Heart right ventricle (tissue), 16 donors: ENCODE results near the gene DNMT3A. TPM values are rescaled to one million over a fixed set of nuclear protein-coding genes. Genes with fewer than 3 reads are reported as not detected.

Source experiments
- ATAC-seq, 8 donors: fragments of 200-7000 bp; cut with Tn5 transposase; one replicate each; pipeline ENCODE4 v1.9.1; 2020; ENCODE audit warnings: mild to moderate bottlenecking in 8 of 8, moderate library complexity in 8 of 8, moderate number of reproducible peaks in 1 of 8
- DNase-seq, 2 donors: peaks; one replicate each; pipeline ENCODE4 v3.0.0-alpha.2; 2020
- H3K27ac ChIP-seq, 10 donors: fragments of 200-600 bp; sonication (generic) in 2 of 10; one replicate each; pipeline versions ENCODE4 v1.5.0 to v1.8.0; 2020 to 2022; ENCODE audit warnings: mild to moderate bottlenecking in 3 of 10
- H3K27me3 ChIP-seq, 7 donors: fragments of 200-600 bp; one replicate each; pipeline ENCODE4 v1.8.0; 2021 to 2022; ENCODE audit warnings: mild to moderate bottlenecking in 2 of 7
- H3K36me3 ChIP-seq, 9 donors: fragments of 200-600 bp; sonication (generic) in 1 of 9; one replicate each; pipeline versions ENCODE4 v1.5.0 to v1.8.0; 2020 to 2022; ENCODE audit warnings: mild to moderate bottlenecking in 2 of 9
- H3K4me1 ChIP-seq, 9 donors: fragments of 200-600 bp; sonication (generic) in 1 of 9; one replicate each; pipeline versions ENCODE4 v1.5.0 to v1.8.0; 2020 to 2022; ENCODE audit warnings: mild to moderate bottlenecking in 4 of 9
- H3K4me3 ChIP-seq, 10 donors: fragments of 200-600 bp; sonication (generic) in 2 of 10; one replicate each; pipeline versions ENCODE4 v1.5.0 to v1.8.0; 2020 to 2022; ENCODE audit warnings: mild to moderate bottlenecking in 7 of 10, moderate library complexity in 2 of 10
- H3K9me3 ChIP-seq, 11 donors: fragments of 200-600 bp in 10 of 11; sonication (generic) in 2 of 11; one replicate each; pipeline versions ENCODE4 v1.5.0 to v1.8.0; 2013 to 2022; ENCODE audit warnings: mild to moderate bottlenecking in 2 of 11, control low read depth in 1 of 11, moderate library complexity in 1 of 11
- WGBS, 2 donors: extraction: QIAGEN DNeasy Blood & Tissue Kit; methylation state at CpG; one replicate each; pipeline ENCODE4 v1.1.7; 2013; ENCODE audit warnings: inconsistent platforms in 1 of 2; 5-methylcytosine and 5-hydroxymethylcytosine counted together
- intact Hi-C, 10 donors: fragments of 100-400 bp; cut with DNase I; formaldehyde crosslinking; loops; one replicate each; pipeline versions ENCODE4 v1.11.1 to v1.14.2; 2022
- polyA plus RNA-seq, 2 donors: library from polyadenylated mRNA; stranded (reverse); fragments of 200-250 nt; gene quantifications; one replicate each; pipeline ENCODE4 v1.2.3, GENCODE V29; 2013
- total RNA-seq, 10 donors: library from RNA; stranded (reverse); fragmentation: NEBNext Ultra II Directional in 3 of 10; extraction: Animal tissue kit (Norgen Biotek cat#: 25700) in 3 of 10; gene quantifications; one replicate each; pipeline versions ENCODE4 v1.2.1 to v1.2.4, GENCODE V29; 2021 to 2023
- TF ChIP-seq, protein P1 (sequence below), 9 donors: fragments of 200-600 bp; sonication (generic) in 2 of 9; IDR thresholded peaks; one replicate each; pipeline versions ENCODE4 v1.5.0 to v1.8.0; 2021 to 2022; ENCODE audit warnings: antibody characterized with exemption in 9 of 9, mild to moderate bottlenecking in 5 of 9, moderate library complexity in 1 of 9
- donor health status: Arrhythmogenic right ventricular cardiomyopathy.
- donor health status: ischemic (EF 13 %, LVEDD 7.1; RV severe dilation, severe dysfunction).
- donor health status: healthy with polysubstance abuse.
- donor health status: DM: no; HTN: yes; CAD: no.
- donor health status: DM: no; HTN: no; CAD: no.
- donor health status: ischemic (EF 25% LVEDD 6.9; RV normal size, moderate dysfunction).
- donor health status: ischemic (EF 25% LVEDD 5.7; RV mildly dilated, moderate dysfunction).
- donor health status: healthy.
- donor health status: DM: yes; HTN: yes; CAD: no.
- donor health status: Ischemic cardiomyopathy.
- donor health status: ischemic (EF 35%, LVEDD 5.7; RV mildly dilated, moderate dysfunction).
- donor health status: nonischemic (EF 11% LVEDD 7.7; RV severe dilation, severe dysfunction).
- donor health status: DM: yes; HTN: yes; CAD: no.
- donor health status: PGD.
- donor health status: ischemic (EF 29% LVEDD 5.4; RV normal size, mild dysfunction).
- donor health status: nonischemic (EF 23%, LVEDD 6.1; RV moderate dilation, normal function).

Gene DNMT3A
- total and polyA plus RNA-seq, 12 donors, result 4.7 to 23.7 (median 19.3) TPM

DNA sequence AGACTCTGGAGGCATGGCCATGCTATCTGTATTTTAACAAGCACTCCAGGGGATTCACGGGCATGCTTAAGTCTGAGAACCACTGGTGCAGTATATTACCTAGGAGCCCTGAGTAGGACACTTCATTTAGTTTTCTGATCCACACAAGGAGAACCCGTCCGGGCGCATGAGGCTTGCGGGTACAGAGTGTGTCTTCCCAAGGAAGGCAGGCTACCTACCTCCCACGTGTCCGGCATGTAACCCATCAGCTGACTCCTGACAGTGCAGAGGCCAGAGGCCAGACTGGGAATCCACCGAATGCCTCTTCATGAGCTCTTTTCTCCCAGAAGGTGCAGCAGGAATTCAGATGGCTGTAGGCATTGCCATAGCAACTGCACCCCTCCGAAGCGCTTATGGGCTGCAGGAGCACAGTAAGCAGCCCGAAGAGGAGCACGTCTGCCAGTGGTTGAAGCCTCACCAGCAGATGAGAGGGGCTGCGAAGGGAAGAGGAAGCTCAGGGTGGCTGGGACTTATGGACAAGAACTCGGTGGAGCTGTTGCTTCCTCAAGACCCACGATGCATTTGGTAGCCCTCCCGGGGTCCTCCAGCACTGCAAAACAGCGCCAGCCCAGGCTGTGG, 33.8 kb upstream of the DNMT3A start:
- WGBS, 2 donors, result 89 to 91% methylated on average over 17 of the region's 17 CpGs
- no peak overlapping the region for H3K4me3 ChIP-seq
- no peak overlapping the region for H3K27ac ChIP-seq
- no peaks in the 10 kb centered on the region for H3K9me3 ChIP-seq
- no peak for ATAC-seq
- DNase-seq, result no peak
- intact Hi-C loops, result loop anchor here in 4 of 10 donors (5.0 to 10.0 kb wide), 4 partner anchors 33 to 149 kb away; partner anchors contain the start of gene DNMT3A (in 1 of the 4)
- no peaks in the 10 kb centered on the region for H3K36me3 ChIP-seq
- H3K27me3 ChIP-seq, result no peaks in the 10 kb centered on the region
- H3K4me1 ChIP-seq, result peaks cover 6 to 30% (median 14%) of the 10 kb centered on the region in 9 donors
- TF ChIP-seq, protein P1, sequence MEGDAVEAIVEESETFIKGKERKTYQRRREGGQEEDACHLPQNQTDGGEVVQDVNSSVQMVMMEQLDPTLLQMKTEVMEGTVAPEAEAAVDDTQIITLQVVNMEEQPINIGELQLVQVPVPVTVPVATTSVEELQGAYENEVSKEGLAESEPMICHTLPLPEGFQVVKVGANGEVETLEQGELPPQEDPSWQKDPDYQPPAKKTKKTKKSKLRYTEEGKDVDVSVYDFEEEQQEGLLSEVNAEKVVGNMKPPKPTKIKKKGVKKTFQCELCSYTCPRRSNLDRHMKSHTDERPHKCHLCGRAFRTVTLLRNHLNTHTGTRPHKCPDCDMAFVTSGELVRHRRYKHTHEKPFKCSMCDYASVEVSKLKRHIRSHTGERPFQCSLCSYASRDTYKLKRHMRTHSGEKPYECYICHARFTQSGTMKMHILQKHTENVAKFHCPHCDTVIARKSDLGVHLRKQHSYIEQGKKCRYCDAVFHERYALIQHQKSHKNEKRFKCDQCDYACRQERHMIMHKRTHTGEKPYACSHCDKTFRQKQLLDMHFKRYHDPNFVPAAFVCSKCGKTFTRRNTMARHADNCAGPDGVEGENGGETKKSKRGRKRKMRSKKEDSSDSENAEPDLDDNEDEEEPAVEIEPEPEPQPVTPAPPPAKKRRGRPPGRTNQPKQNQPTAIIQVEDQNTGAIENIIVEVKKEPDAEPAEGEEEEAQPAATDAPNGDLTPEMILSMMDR (IDR thresholded peaks at IDR 0.05), result no peak

GRCh38 chr2:25374827-25375226, 33.1 kb upstream of the DNMT3A start:
- WGBS, 2 donors, result 95 to 97% methylated on average over 5 of the region's 5 CpGs
- DNase-seq (no peak), ATAC-seq (no peak)
- Histone ChIP-seq H3K27ac (no peak overlapping the region), H3K4me3 (no peak overlapping the region), H3K4me1 (peaks cover 6 to 30% (median 14%) of the 10 kb centered on the region in 9 donors), H3K36me3 (no peaks in the 10 kb centered on the region), H3K9me3 (no peaks in the 10 kb centered on the region), H3K27me3 (no peaks in the 10 kb centered on the region)
- TF ChIP-seq, protein P1 (IDR thresholded peaks at IDR 0.05), result no peak
- intact Hi-C loops, result loop anchor here in 4 of 10 donors (5.0 to 10.0 kb wide), 4 partner anchors 33 to 150 kb away; partner anchors contain the start of gene DNMT3A (in 1 of the 4)

GRCh38 chr2:25374411-25374810, 32.7 kb upstream of the DNMT3A start:
- WGBS, 2 donors, result 94 to 98% methylated on average over 4 of the region's 4 CpGs
- Histone ChIP-seq H3K9me3 (no peaks in the 10 kb centered on the region), H3K27me3 (no peaks in the 10 kb centered on the region), H3K36me3 (no peaks in the 10 kb centered on the region), H3K4me3 (no peak overlapping the region), H3K27ac (no peak overlapping the region), H3K4me1 (peaks cover 6 to 30% (median 14%) of the 10 kb centered on the region in 9 donors)
- ATAC-seq (no peak), DNase-seq (no peak)
- intact Hi-C loops, result loop anchor here in 3 of 10 donors (10.0 kb wide), 2 partner anchors 140 to 150 kb away; no protein-coding TSS in a partner anchor
- TF ChIP-seq, protein P1 (IDR thresholded peaks at IDR 0.05), result no peak

DNA sequence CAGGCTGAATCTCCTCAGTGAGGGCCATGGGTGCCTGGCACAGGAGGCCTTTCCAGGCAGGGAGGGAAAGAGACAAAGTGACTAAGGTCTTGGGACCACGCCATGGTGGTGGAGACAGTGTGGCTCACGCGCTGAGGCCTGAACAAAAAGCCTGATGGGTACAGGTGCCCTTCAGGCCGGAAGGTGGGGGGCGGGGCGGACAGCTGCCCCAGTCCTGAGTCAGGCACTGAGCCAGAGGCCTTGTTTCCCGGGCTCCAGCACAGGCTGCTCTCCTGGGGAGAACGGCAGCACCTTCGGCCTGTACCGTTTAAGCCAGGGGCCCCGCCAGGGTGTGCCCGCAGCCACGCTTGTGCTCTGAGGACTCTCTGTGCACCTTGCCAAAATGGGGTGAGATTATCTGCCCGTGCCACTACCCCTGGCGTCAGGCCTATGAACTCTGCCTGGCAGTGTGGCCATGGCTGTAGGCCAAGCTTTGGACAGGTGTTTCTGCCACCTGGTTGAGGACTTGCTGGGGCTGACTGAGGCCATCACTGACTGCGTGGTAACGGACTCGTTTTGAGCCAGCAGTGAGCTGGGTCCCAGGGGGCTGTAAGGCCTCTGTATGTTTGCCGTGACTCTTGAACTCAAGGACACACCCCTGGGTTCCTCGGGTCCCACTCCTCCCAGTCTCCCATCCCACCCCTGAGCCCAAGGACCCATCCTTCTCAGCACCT, 31.7 kb upstream of the DNMT3A start:
- intact Hi-C loops, result loop anchor here in 3 of 10 donors (10.0 kb wide), 2 partner anchors 141 to 151 kb away; no protein-coding TSS in a partner anchor
- H3K27ac ChIP-seq, result no peak overlapping the region
- peaks cover 6 to 24% (median 14%) of the 10 kb centered on the region in 9 donors for H3K4me1 ChIP-seq
- no peaks in the 10 kb centered on the region for H3K9me3 ChIP-seq
- peak in 5 of 8 donors; percentile 8 to 20 (median 11) for ATAC-seq
- 61 to 68% methylated on average over 20 of the region's 20 CpGs for WGBS, 2 donors
- no peak for DNase-seq
- H3K27me3 ChIP-seq, result no peaks in the 10 kb centered on the region
- no peak overlapping the region for H3K4me3 ChIP-seq
- H3K36me3 ChIP-seq, result no peaks in the 10 kb centered on the region
- TF ChIP-seq, protein P1 (IDR thresholded peaks at IDR 0.05), result no peak
